GM12864 (cell line): Measurements from ENCODE around the gene ALB.

Source experiments
- DNase-seq: peaks from one replicate; pipeline ENCODE4 v3.0.0-alpha.2; 2011; ENCODE audit warnings: low read depth
- H3K4me3 ChIP-seq: 2 replicates; pipeline ENCODE4 v1.5.1; 2011; ENCODE audit warnings: mild to moderate bottlenecking, low read depth, low read length, control low read depth
- TF ChIP-seq, protein P1 (sequence below): IDR thresholded peaks from 2 replicates; pipeline ENCODE4 v1.5.1; 2011; ENCODE audit warnings: low read depth, mild to moderate bottlenecking, moderate library complexity, low read length, control low read depth, inconsistent platforms; ENCODE audit errors: missing control alignments

The ALB gene

DNA sequence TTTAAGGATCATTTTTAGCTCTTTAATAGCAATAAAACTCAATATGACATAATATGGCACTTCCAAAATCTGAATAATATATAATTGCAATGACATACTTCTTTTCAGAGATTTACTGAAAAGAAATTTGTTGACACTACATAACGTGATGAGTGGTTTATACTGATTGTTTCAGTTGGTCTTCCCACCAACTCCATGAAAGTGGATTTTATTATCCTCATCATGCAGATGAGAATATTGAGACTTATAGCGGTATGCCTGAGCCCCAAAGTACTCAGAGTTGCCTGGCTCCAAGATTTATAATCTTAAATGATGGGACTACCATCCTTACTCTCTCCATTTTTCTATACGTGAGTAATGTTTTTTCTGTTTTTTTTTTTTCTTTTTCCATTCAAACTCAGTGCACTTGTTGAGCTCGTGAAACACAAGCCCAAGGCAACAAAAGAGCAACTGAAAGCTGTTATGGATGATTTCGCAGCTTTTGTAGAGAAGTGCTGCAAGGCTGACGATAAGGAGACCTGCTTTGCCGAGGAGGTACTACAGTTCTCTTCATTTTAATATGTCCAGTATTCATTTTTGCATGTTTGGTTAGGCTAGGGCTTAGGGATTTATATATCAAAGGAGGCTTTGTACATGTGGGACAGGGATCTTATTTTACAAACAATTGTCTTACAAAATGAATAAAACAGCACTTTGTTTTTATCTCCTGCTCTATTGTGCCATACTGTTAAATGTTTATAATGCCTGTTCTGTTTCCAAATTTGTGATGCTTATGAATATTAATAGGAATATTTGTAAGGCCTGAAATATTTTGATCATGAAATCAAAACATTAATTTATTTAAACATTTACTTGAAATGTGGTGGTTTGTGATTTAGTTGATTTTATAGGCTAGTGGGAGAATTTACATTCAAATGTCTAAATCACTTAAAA is 15.3 kb downstream of the ALB start:
- TF ChIP-seq, protein P1, sequence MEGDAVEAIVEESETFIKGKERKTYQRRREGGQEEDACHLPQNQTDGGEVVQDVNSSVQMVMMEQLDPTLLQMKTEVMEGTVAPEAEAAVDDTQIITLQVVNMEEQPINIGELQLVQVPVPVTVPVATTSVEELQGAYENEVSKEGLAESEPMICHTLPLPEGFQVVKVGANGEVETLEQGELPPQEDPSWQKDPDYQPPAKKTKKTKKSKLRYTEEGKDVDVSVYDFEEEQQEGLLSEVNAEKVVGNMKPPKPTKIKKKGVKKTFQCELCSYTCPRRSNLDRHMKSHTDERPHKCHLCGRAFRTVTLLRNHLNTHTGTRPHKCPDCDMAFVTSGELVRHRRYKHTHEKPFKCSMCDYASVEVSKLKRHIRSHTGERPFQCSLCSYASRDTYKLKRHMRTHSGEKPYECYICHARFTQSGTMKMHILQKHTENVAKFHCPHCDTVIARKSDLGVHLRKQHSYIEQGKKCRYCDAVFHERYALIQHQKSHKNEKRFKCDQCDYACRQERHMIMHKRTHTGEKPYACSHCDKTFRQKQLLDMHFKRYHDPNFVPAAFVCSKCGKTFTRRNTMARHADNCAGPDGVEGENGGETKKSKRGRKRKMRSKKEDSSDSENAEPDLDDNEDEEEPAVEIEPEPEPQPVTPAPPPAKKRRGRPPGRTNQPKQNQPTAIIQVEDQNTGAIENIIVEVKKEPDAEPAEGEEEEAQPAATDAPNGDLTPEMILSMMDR: no peak
- no peak overlapping the region for H3K4me3 ChIP-seq
- DNase-seq: no peak

- no peak overlapping the region for H3K4me3 ChIP-seq
- DNase-seq: no peak
- TF ChIP-seq, protein P1: no peak
Measured at GRCh38 chr4:73420615-73421014, 16.5 kb downstream of the ALB start.

GRCh38 chr4:73421708-73422457 is 17.8 kb downstream of the ALB start:
- no peak overlapping the region for H3K4me3 ChIP-seq
- TF ChIP-seq, protein P1: no peak
- DNase-seq: no peak

DNA sequence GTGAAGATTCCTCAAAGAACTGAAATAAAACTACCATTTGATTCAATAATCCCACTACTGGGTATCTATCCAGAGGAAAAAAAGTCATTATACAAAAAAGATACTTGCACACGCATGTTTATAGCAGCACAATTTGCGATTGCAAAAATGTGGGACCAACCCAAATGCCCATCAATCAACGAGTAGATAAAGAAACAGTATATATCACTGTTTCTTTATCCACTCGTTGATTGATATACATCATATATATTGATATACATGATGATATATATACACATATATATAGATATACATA is 18.3 kb downstream of the ALB start:
- DNase-seq: no peak
- H3K4me3 ChIP-seq: no peak overlapping the region
- TF ChIP-seq, protein P1: no peak

DNA sequence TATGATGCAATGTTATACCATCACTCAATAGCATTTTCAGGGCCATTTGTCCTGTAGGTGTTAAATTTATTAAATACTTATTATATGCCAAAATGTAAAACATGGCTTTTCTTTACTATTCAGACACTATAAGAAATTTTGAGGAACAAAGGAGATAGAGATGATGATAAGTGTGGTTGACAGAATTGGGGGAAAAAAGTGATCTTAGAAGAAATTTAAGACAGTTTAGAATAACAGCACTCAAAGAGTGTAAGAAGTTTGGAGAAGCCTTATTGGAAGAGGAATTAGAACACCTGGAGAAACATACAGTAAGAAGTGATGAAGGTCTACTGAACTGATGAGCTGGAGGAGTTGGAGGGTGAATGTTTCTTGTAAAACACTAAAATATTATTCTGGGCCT is 19.1 kb downstream of the ALB start:
- DNase-seq: no peak
- TF ChIP-seq, protein P1: no peak
- H3K4me3 ChIP-seq: no peak overlapping the region

DNA sequence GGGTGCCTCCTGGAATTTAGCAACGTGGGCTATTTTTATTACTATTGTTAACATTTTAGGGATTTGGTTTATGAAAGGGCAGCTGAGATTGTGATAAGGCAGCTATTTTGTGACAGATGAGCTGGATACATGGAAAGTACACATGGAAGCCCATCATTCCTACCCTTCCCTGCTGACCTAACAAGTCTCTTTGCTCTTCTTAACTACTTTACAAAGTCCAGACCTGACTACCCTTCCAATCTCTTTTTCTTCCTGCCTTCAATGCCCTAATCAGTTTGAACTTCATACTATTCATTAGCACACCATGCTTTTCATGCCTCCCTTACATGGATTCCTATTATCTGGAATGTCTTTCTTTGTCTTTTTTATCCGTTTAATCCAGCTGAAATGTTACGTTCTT is 22.6 kb downstream of the ALB start:
- H3K4me3 ChIP-seq: no peak overlapping the region
- TF ChIP-seq, protein P1: no peak
- no peak for DNase-seq
